Ishikawa (cell line): ENCODE measurements around the gene CERT1.

Source experiments
- CEBPB ChIP-seq: IDR thresholded peaks from 2 replicates; pipeline ENCODE4 v1.6.1; 2012
- CREB1 ChIP-seq: IDR thresholded peaks from 2 replicates; pipeline ENCODE4 v1.6.1; 2012; ENCODE audit warnings: low read depth
- EGR1 ChIP-seq: IDR thresholded peaks from 2 replicates; pipeline ENCODE4 v1.6.1; 2012
- EP300 ChIP-seq: IDR thresholded peaks from 2 replicates; pipeline ENCODE4 v1.6.1; 2012; ENCODE audit warnings: borderline replicate concordance
- FOXM1 ChIP-seq: IDR thresholded peaks from 2 replicates; pipeline ENCODE4 v1.6.1; 2012; ENCODE audit warnings: low read depth, borderline replicate concordance
- NFIC ChIP-seq: IDR thresholded peaks from 2 replicates; pipeline ENCODE4 v1.6.1; 2012
- RAD21 ChIP-seq: IDR thresholded peaks from 2 replicates; pipeline ENCODE4 v1.6.1; 2012; ENCODE audit warnings: low read depth
- TAF1 ChIP-seq: IDR thresholded peaks from 2 replicates; pipeline ENCODE4 v1.6.1; 2012; ENCODE audit warnings: low read depth, mild to moderate bottlenecking
- TCF12 ChIP-seq: IDR thresholded peaks from 2 replicates; pipeline ENCODE4 v1.6.1; 2012; ENCODE audit warnings: low read depth
- TEAD4 ChIP-seq: IDR thresholded peaks from 2 replicates; pipeline ENCODE4 v1.6.1; 2012
- YY1 ChIP-seq: IDR thresholded peaks from 2 replicates; pipeline ENCODE4 v1.6.1; 2012; ENCODE audit warnings: low read depth
- ZBTB7A ChIP-seq: IDR thresholded peaks from 2 replicates; pipeline ENCODE4 v1.6.1; 2012; ENCODE audit warnings: low read depth
- TF ChIP-seq, protein P1 (sequence below): IDR thresholded peaks from 2 replicates; pipeline ENCODE4 v1.6.1; 2012; ENCODE audit warnings: low read depth, mild to moderate bottlenecking
- TF ChIP-seq, protein P2 (sequence below): IDR thresholded peaks from 2 replicates; pipeline ENCODE4 v1.6.1; 2012
- TF ChIP-seq, protein P3 (sequence below): IDR thresholded peaks from 2 replicates; pipeline ENCODE4 v1.6.1; 2012

Gene CERT1

DNA sequence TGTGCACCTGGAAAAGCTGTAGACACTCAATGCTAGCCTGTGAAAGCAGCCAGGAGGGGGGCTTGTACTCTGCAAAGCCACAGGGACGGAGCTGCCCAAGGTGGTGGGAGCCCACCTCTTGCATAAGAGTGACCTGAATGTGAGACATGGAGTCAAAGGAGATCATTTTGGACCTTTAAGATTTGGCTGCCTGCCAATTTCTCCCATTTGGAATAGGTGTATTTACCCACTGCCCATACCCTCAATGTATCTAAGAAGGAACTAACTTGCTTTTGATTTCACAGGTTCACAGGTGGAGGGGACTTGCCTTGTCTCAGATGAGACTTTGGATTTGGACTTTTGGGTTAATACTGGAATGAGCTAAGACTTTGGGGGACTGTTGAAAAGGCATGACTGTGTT lies 12.6 kb downstream of the CERT1 start:
- peak; percentile 19; the same call in 1 of the 2 replicates for TF ChIP-seq NFIC

DNA sequence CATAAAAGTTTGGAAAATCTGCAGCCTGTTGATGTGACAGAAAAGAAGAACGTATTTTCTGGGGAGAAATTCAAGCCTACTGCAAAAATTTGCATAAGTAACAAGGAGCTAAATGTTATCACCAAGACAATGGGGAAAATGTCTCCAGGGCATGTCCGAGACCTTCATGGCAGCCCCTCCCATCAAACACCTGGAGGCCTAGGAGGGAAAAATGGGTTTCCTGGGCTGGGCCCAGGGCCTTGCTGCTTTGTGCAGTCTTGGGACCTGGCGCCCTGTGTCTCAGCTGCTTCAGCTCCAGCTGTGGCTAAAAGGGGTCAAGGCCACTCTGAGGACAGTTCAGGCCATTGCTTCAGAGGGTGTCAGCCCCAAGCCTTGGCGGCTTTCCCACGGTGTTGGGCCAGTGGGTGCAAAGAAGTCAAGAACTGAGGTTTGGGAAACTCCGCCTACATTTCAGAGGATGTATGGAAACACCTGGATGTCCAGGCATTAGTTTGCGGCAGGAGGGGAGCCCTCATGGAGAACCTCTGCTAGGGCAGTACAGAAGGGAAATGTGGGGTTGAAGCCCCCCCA lies 13.1 kb downstream of the CERT1 start:
- TF ChIP-seq, protein P1, sequence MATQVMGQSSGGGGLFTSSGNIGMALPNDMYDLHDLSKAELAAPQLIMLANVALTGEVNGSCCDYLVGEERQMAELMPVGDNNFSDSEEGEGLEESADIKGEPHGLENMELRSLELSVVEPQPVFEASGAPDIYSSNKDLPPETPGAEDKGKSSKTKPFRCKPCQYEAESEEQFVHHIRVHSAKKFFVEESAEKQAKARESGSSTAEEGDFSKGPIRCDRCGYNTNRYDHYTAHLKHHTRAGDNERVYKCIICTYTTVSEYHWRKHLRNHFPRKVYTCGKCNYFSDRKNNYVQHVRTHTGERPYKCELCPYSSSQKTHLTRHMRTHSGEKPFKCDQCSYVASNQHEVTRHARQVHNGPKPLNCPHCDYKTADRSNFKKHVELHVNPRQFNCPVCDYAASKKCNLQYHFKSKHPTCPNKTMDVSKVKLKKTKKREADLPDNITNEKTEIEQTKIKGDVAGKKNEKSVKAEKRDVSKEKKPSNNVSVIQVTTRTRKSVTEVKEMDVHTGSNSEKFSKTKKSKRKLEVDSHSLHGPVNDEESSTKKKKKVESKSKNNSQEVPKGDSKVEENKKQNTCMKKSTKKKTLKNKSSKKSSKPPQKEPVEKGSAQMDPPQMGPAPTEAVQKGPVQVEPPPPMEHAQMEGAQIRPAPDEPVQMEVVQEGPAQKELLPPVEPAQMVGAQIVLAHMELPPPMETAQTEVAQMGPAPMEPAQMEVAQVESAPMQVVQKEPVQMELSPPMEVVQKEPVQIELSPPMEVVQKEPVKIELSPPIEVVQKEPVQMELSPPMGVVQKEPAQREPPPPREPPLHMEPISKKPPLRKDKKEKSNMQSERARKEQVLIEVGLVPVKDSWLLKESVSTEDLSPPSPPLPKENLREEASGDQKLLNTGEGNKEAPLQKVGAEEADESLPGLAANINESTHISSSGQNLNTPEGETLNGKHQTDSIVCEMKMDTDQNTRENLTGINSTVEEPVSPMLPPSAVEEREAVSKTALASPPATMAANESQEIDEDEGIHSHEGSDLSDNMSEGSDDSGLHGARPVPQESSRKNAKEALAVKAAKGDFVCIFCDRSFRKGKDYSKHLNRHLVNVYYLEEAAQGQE = no peak
- TF ChIP-seq TEAD4 (no peak), CEBPB (no peak), ZBTB7A (no peak), YY1 (no peak), NFIC (no peak), CREB1 (no peak), EGR1 (no peak), FOXM1 (no peak), RAD21 (no peak), TCF12 (no peak), EP300 (no peak), TAF1 (no peak)
- TF ChIP-seq, protein P2, sequence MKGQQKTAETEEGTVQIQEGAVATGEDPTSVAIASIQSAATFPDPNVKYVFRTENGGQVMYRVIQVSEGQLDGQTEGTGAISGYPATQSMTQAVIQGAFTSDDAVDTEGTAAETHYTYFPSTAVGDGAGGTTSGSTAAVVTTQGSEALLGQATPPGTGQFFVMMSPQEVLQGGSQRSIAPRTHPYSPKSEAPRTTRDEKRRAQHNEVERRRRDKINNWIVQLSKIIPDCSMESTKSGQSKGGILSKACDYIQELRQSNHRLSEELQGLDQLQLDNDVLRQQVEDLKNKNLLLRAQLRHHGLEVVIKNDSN = no peak
- TF ChIP-seq, protein P3, sequence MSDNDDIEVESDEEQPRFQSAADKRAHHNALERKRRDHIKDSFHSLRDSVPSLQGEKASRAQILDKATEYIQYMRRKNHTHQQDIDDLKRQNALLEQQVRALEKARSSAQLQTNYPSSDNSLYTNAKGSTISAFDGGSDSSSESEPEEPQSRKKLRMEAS = no peak

DNA sequence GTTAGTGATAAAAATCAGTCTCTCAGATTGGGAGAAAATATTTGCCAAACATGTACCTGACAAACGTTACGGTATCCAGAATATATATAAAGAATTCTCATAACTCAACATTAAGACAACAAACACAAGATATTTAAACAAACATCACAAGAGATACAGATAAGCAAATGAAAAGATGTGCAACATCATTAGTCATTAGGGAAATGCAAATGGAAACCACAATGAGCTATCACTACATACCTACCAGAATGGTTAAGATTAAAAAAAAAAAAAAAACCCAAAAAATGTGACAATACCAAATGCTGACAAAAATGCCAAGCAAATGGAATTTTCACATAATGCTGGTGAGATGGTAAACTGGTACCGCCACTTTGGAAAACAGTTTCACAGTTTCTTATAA lies 15.4 kb downstream of the CERT1 start:
- TF ChIP-seq, protein P3 = no peak
- TF ChIP-seq TEAD4 (no peak), YY1 (no peak), TCF12 (no peak), NFIC (no peak), ZBTB7A (no peak), CREB1 (no peak), TAF1 (no peak), FOXM1 (no peak)
- TF ChIP-seq, protein P2 = no peak

DNA sequence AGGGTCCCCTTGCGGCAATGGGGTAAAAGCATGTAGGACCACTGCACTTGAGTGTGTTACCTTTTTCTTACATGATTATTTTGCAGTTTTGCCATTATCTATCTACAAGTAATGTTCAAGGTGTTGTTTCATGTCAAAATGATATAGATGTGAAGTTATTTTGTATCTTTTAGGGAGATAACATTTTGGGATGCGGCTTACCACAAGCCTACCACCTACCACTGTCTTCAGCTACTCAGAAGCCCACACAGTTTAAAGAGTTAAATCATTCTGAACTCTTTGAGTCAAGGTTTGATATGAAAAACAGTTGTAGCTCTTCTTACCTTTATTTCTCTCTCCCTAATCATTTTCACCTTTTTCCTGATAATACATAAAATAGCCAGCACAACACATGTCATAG lies 19.8 kb downstream of the CERT1 start:
- TF ChIP-seq EGR1 (no peak), NFIC (no peak), TEAD4 (no peak), CEBPB (no peak), EP300 (no peak), YY1 (no peak), ZBTB7A (no peak), TAF1 (no peak), FOXM1 (no peak)
- TF ChIP-seq, protein P2 = no peak
- TF ChIP-seq, protein P3 = no peak
- TF ChIP-seq, protein P1 = no peak

DNA sequence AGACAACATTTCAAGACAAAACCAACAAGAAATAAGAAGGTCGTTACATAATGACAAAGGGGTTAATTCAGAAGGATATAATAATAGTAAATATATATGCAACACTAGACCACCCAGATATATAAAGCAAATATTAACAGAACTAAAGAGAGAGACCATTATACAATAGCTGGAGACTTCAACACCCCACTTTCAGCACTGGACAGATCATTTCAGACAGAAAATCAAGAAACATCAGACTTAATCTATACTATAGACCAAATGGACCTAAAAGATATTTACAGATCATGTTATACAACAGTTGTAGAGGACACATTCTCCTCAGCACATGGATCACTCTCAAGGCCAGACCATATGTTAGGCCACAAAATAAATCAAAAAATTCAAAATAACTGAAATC lies 26.8 kb downstream of the CERT1 start:
- TF ChIP-seq CEBPB = no peak
- TF ChIP-seq, protein P1 = peak; percentile 77
